Measurements from ENCODE around the gene ZNF516.

- TF ChIP-seq ZFP30 (CRISPR knock-in tag; IDR thresholded peaks at IDR 0.05) (no peak), ZNF565 (CRISPR knock-in tag; conservative IDR thresholded peaks at IDR 0.05; ENCODE audit: low read depth) (no peak), POU6F1 (CRISPR knock-in tag; IDR thresholded peaks at IDR 0.05; ENCODE audit: borderline replicate concordance, low read depth) (no peak), PPARA (CRISPR knock-in tag; IDR thresholded peaks at IDR 0.05; ENCODE audit: borderline replicate concordance) (no peak), PATZ1 (CRISPR knock-in tag; IDR thresholded peaks at IDR 0.05; ENCODE audit: borderline replicate concordance) (no peak), ZFP3 (CRISPR knock-in tag; IDR thresholded peaks at IDR 0.05) (no peak), TCF4 (CRISPR knock-in tag; IDR thresholded peaks at IDR 0.05; ENCODE audit: borderline replicate concordance) (no peak), CSDC2 (CRISPR knock-in tag; IDR thresholded peaks at IDR 0.05) (no peak), GLIS3 (CRISPR knock-in tag; IDR thresholded peaks at IDR 0.05) (no peak), CSRNP3 (CRISPR knock-in tag; IDR thresholded peaks at IDR 0.05) (no peak), ZNF8 (CRISPR knock-in tag; IDR thresholded peaks at IDR 0.05) (no peak)
These were observed 89.2 kb downstream of the ZNF516 start for GRCh38 chr18:76405681-76406356.
